Measurements from ENCODE around the gene MUC6.

Gene MUC6

GRCh38 chr11:1070594-1071462 is 34.3 kb upstream of the MUC6 start:
- no peaks in the 10 kb centered on the region for H3K27me3 ChIP-seq (ENCODE audit: control insufficient read depth, insufficient read depth, low read length)
- H3K9ac ChIP-seq (ENCODE audit: low read depth, low read length) = no peak overlapping the region
- no peak overlapping the region for H3K4me3 ChIP-seq (ENCODE audit: low read depth, low read length)
- H3K36me3 ChIP-seq (ENCODE audit: control insufficient read depth, insufficient read depth, low read length) = no peaks in the 10 kb centered on the region
- H3K9me3 ChIP-seq (ENCODE audit: control insufficient read depth, insufficient read depth, low read length) = no peaks in the 10 kb centered on the region
- H3K4me1 ChIP-seq (ENCODE audit: control insufficient read depth, insufficient read depth, low read length) = no peaks in the 10 kb centered on the region

GRCh38 chr11:1069740-1070139 is 33.2 kb upstream of the MUC6 start:
- no peaks in the 10 kb centered on the region for H3K36me3 ChIP-seq (ENCODE audit: control insufficient read depth, insufficient read depth, low read length)
- no peak overlapping the region for H3K4me3 ChIP-seq (ENCODE audit: low read depth, low read length)
- H3K9ac ChIP-seq (ENCODE audit: low read depth, low read length) = no peak overlapping the region
- H3K27me3 ChIP-seq (ENCODE audit: control insufficient read depth, insufficient read depth, low read length) = no peaks in the 10 kb centered on the region
- H3K9me3 ChIP-seq (ENCODE audit: control insufficient read depth, insufficient read depth, low read length) = no peaks in the 10 kb centered on the region
- no peaks in the 10 kb centered on the region for H3K4me1 ChIP-seq (ENCODE audit: control insufficient read depth, insufficient read depth, low read length)

GRCh38 chr11:1067812-1068496 is 31.4 kb upstream of the MUC6 start:
- H3K36me3 ChIP-seq (ENCODE audit: control insufficient read depth, insufficient read depth, low read length) = no peaks in the 10 kb centered on the region
- no peaks in the 10 kb centered on the region for H3K4me1 ChIP-seq (ENCODE audit: control insufficient read depth, insufficient read depth, low read length)
- no peaks in the 10 kb centered on the region for H3K27me3 ChIP-seq (ENCODE audit: control insufficient read depth, insufficient read depth, low read length)
- peaks cover 4% of the 10 kb centered on the region for H3K9me3 ChIP-seq (ENCODE audit: control insufficient read depth, insufficient read depth, low read length)
- H3K9ac ChIP-seq (ENCODE audit: low read depth, low read length) = no peak overlapping the region
- no peak overlapping the region for H3K4me3 ChIP-seq (ENCODE audit: low read depth, low read length)

GRCh38 chr11:1064167-1064566 is 27.6 kb upstream of the MUC6 start:
- H3K4me1 ChIP-seq (ENCODE audit: control insufficient read depth, insufficient read depth, low read length) = no peaks in the 10 kb centered on the region
- H3K9ac ChIP-seq (ENCODE audit: low read depth, low read length) = no peak overlapping the region
- no peak overlapping the region for H3K4me3 ChIP-seq (ENCODE audit: low read depth, low read length)
- H3K9me3 ChIP-seq (ENCODE audit: control insufficient read depth, insufficient read depth, low read length) = peaks cover 7% of the 10 kb centered on the region
- H3K27me3 ChIP-seq (ENCODE audit: control insufficient read depth, insufficient read depth, low read length) = no peaks in the 10 kb centered on the region
- no peaks in the 10 kb centered on the region for H3K36me3 ChIP-seq (ENCODE audit: control insufficient read depth, insufficient read depth, low read length)

GRCh38 chr11:1062075-1062820 is 25.7 kb upstream of the MUC6 start:
- Histone ChIP-seq H3K27me3 (ENCODE audit: control insufficient read depth, insufficient read depth, low read length) (no peaks in the 10 kb centered on the region), H3K4me3 (ENCODE audit: low read depth, low read length) (no peak overlapping the region), H3K36me3 (ENCODE audit: control insufficient read depth, insufficient read depth, low read length) (no peaks in the 10 kb centered on the region), H3K4me1 (ENCODE audit: control insufficient read depth, insufficient read depth, low read length) (no peaks in the 10 kb centered on the region), H3K9me3 (ENCODE audit: control insufficient read depth, insufficient read depth, low read length) (peaks cover 7% of the 10 kb centered on the region), H3K9ac (ENCODE audit: low read depth, low read length) (no peak overlapping the region)

- Histone ChIP-seq H3K4me1 (ENCODE audit: control insufficient read depth, insufficient read depth, low read length) (no peaks in the 10 kb centered on the region), H3K4me3 (ENCODE audit: low read depth, low read length) (no peak overlapping the region), H3K9me3 (ENCODE audit: control insufficient read depth, insufficient read depth, low read length) (peaks cover 7% of the 10 kb centered on the region), H3K27me3 (ENCODE audit: control insufficient read depth, insufficient read depth, low read length) (no peaks in the 10 kb centered on the region), H3K9ac (ENCODE audit: low read depth, low read length) (no peak overlapping the region), H3K36me3 (ENCODE audit: control insufficient read depth, insufficient read depth, low read length) (no peaks in the 10 kb centered on the region)
Observed at GRCh38 chr11:1060852-1061616, 24.5 kb upstream of the MUC6 start.

GRCh38 chr11:1060410-1060809 is 23.9 kb upstream of the MUC6 start:
- H3K27me3 ChIP-seq (ENCODE audit: control insufficient read depth, insufficient read depth, low read length) = no peaks in the 10 kb centered on the region
- peaks cover 7% of the 10 kb centered on the region for H3K9me3 ChIP-seq (ENCODE audit: control insufficient read depth, insufficient read depth, low read length)
- H3K4me3 ChIP-seq (ENCODE audit: low read depth, low read length) = no peak overlapping the region
- H3K36me3 ChIP-seq (ENCODE audit: control insufficient read depth, insufficient read depth, low read length) = no peaks in the 10 kb centered on the region
- H3K4me1 ChIP-seq (ENCODE audit: control insufficient read depth, insufficient read depth, low read length) = no peaks in the 10 kb centered on the region
- H3K9ac ChIP-seq (ENCODE audit: low read depth, low read length) = no peak overlapping the region

GRCh38 chr11:1059759-1060158 is 23.2 kb upstream of the MUC6 start:
- Histone ChIP-seq H3K27me3 (ENCODE audit: control insufficient read depth, insufficient read depth, low read length) (no peaks in the 10 kb centered on the region), H3K4me1 (ENCODE audit: control insufficient read depth, insufficient read depth, low read length) (no peaks in the 10 kb centered on the region), H3K9me3 (ENCODE audit: control insufficient read depth, insufficient read depth, low read length) (peaks cover 7% of the 10 kb centered on the region), H3K36me3 (ENCODE audit: control insufficient read depth, insufficient read depth, low read length) (no peaks in the 10 kb centered on the region), H3K9ac (ENCODE audit: low read depth, low read length) (no peak overlapping the region), H3K4me3 (ENCODE audit: low read depth, low read length) (no peak overlapping the region)

GRCh38 chr11:1057806-1058205 is 21.3 kb upstream of the MUC6 start:
- Histone ChIP-seq H3K27me3 (ENCODE audit: control insufficient read depth, insufficient read depth, low read length) (no peaks in the 10 kb centered on the region), H3K36me3 (ENCODE audit: control insufficient read depth, insufficient read depth, low read length) (no peaks in the 10 kb centered on the region), H3K9me3 (ENCODE audit: control insufficient read depth, insufficient read depth, low read length) (peaks cover 3% of the 10 kb centered on the region), H3K4me1 (ENCODE audit: control insufficient read depth, insufficient read depth, low read length) (no peaks in the 10 kb centered on the region), H3K4me3 (ENCODE audit: low read depth, low read length) (no peak overlapping the region), H3K9ac (ENCODE audit: low read depth, low read length) (no peak overlapping the region)

GRCh38 chr11:1055990-1056771 is 19.7 kb upstream of the MUC6 start:
- no peak overlapping the region for H3K4me3 ChIP-seq (ENCODE audit: low read depth, low read length)
- H3K27me3 ChIP-seq (ENCODE audit: control insufficient read depth, insufficient read depth, low read length) = no peaks in the 10 kb centered on the region
- no peaks in the 10 kb centered on the region for H3K4me1 ChIP-seq (ENCODE audit: control insufficient read depth, insufficient read depth, low read length)
- no peaks in the 10 kb centered on the region for H3K36me3 ChIP-seq (ENCODE audit: control insufficient read depth, insufficient read depth, low read length)
- H3K9me3 ChIP-seq (ENCODE audit: control insufficient read depth, insufficient read depth, low read length) = no peaks in the 10 kb centered on the region
- no peak overlapping the region for H3K9ac ChIP-seq (ENCODE audit: low read depth, low read length)

Data from iPS-15b (cell line).